Skeletal muscle cell (primary cell): ENCODE measurements around the gene SCGN.
A peak's percentile ranks its signal among the peaks of the same experiment; 100 is the strongest.

Experiments used
- DNase-seq: peaks from one replicate; pipeline ENCODE4 v3.0.0-alpha.2; 2010; ENCODE audit warnings: low read depth
- H3K4me3 ChIP-seq: 2 replicates; pipeline ENCODE4 v1.5.1; 2011; ENCODE audit warnings: low read depth, mild to moderate bottlenecking, control low read depth, low read length, moderate library complexity

The SCGN gene

DNA sequence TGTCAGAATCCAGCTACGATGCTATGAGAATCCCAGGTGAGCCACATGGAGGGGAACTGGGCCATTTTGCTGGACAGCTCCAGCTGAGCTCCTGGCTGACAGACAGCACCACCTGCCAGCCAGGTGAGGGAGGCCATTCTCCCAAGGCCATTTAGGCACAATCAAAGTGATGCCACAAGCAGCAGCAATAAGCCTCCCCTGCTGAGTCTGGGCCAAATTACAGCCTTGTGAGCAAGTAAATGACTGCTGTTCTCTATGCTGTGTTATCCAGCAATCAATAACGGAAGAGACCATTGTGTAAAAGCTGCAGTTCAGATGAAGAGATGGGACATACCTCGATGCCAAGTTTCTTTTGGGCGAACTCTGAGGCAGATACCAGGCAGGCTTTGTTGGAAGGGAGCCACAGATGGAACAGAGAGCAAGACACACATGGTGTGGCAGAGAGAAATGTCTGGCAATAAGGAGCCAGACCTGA lies 14.0 kb upstream of the SCGN start:
- no peak overlapping the region for H3K4me3 ChIP-seq
- DNase-seq = no peak

DNA sequence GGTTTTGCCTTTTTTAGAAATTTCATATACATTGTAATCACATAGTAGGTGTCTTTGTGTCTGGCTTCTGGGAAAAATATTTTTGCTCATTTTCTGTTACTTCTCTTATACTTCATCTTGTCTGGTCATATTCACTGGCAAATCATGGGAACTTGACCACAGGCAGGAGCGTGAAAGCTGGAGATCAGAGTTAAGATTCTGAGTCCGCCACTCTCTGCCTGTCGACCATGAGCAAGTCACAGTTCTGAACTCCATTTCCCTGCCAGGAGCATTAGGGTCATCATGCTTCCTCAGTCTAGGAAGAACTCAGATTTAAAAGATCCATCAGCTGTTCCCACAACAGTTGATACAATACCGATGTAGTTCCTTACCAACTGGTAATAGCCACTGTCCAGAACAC lies 12.4 kb upstream of the SCGN start:
- H3K4me3 ChIP-seq = no peak overlapping the region
- DNase-seq = no peak

DNA sequence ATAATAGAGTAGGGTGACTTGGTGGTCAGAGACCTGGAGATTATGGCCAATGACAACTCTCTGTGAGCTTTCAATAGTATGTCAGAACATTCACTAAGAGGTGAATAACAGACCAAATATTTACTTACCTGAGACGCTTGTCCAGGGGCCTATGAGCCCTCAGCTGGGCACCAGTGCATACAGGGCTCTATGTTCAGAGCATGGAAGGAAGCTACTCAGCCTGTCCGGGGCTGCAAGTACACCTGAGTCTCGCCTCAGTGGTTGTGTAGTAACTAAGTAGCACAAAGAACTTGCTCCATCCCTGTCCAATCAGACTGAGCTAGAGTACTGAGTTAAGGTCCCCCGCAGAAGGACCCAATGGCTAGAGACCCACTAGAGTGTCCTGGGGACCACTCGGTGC lies 11.6 kb upstream of the SCGN start:
- DNase-seq = no peak
- no peak overlapping the region for H3K4me3 ChIP-seq

DNA sequence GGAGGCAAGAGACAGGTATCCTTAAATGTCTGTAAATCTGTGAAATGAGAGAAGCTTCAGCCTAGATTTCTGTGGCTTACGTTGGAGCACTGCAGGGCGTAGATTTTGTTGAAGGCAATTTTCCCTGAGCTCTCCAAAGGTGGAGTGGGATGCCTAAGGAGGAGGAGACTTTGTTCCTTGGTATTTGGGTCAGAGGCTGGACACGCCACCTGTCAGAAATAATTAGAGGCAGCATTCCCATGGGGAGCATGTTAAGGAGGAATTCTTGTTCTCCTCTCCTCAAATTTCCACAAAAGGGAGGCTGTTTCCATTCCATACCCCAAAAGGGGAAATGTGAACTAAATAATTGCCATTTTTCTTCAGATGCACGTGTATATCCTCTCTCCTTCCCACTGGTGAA lies 11.1 kb upstream of the SCGN start:
- H3K4me3 ChIP-seq = no peak overlapping the region
- no peak for DNase-seq

DNA sequence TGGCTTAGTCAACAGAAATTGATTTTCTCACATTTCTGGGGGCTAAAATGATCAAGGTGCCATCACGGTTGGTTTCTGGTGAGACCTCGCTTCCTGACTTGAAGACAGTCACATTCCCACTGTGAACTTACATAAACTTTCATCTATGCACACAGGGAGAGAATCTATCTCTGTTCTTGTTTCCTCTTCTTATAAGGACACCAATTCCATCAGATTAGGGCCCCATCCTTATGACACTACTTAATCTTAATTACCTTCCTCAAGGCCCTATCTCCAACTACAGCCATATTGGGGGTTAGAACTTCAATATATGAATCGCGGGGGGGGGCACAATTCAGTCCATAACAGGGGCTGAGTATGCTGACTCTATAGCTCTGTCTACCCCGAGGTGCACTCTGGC lies 10.6 kb upstream of the SCGN start:
- no peak overlapping the region for H3K4me3 ChIP-seq
- no peak for DNase-seq

DNA sequence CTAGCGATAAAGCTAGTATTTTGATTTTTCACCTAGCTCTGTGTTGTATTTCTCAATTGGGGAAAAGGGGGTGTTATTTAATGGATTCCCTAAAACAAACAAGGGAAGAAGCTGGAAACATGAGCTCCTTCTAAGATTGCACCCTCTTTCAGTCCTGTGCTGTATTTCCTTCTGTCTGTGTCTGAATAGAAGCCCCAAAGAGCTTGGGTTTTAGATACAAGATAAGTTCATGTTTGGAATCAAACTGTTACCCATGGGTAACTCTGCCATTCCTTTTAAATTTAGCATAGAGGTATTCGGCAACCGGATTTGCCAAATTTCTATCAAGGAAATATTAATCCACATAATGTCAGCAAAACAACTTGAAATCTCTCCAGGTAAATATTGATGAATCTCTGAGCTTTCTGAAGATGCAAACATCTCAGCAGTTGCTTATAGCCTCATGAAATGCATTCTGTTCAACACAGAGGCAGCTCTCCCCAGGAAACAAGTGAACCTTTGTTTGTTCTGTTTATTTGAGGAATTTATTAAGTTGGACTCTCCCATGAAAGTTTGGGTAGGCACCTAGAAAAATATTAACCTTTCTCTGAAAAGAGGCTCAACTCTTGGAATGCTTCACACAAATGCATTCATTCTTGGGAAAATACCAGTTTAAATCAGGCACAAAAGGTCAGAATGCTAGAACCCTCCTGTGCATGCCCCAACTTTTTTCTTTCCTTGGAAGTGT lies 9.9 kb upstream of the SCGN start:
- DNase-seq = no peak
- no peak overlapping the region for H3K4me3 ChIP-seq

DNA sequence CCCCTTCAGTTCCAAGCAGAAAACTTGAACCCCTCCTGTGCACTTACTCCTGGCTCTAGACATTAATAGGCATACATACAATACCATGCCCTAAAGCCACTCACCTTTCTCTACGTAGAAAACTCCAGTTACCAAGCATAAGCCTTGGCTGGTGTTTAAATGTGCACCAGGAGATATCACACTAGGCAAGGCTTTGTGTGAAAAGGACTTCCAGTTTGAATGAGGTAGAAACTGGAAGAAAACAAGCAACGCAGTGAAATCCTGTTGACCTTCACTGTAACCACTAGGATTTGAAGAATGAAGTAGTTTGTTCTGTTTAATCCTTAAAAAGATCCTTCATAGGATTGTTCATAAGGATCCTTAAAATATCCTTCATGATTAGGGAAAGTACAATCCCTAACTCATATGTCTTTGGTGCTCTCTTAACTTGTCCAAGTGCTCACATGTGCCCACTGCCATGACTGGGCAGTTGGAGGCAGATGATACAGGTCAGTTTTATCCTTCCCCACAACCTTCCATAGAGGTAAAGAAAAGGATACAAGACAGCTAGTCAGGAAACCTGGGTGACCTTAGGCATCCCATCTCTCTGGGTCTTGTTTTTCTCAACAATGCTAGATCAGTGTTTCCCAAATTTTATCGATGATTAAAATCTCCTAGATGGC lies 9.2 kb upstream of the SCGN start:
- no peak overlapping the region for H3K4me3 ChIP-seq
- DNase-seq = no peak

DNA sequence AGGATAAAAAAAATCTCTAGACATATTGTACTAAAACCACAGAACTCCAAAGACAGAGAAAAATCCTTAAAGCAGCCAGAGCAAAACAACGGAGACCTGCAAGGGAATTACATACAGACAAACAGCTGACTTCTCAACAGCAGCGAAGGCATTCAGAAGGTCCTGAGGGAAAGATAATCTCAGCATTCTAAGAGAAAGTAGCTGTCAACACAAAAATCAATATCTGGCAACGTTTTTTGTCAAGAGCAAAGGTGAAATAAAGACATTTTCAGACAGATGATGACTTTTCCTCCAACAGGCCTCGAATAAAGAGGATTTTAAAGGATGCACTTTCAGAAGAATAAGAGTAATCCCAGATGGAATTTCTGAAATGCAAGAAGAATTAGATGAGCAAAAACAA lies 6.1 kb upstream of the SCGN start:
- DNase-seq = no peak
- no peak overlapping the region for H3K4me3 ChIP-seq

DNA sequence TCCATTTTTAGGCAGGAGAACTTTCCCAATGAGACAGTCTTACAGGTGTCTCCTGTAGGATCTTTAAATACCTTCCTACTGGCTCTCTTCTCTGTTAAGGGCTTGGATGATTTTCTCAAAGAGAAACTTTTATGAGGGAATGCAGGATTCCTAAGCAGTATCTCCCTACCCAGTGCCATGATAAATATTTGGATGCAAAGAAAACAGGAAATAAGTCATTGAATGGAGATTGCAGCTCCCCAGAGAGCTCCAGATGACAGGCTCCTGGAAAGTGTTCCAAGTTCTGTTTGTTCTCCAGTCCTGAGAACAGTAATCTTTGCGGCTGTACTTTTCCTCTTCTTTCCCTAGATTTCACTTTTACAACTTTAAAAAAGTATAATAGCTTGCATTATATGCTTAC lies 2.4 kb upstream of the SCGN start:
- no peak for DNase-seq

DNA sequence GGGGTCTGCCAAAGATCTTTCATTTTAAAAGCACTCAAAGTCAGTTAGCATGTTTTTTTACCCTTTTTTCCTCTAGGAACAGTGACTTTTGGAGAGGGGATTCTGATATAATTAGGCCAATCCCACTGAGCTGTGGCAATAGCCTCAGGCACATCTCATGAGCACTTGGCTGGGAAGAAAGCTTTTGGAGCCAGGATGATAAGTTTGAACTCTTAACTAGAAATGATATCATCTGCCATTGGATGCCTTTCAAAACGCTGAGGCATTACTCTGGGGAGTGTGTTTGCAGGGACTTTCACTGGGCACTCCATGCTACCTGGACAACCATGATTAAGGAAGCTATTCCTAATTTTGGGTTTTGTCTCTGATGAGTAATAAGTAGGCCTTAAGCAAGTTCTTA lies 3.7 kb downstream of the SCGN start:
- no peak for DNase-seq
- no peak overlapping the region for H3K4me3 ChIP-seq

More for the DNA sequence above, 2.4 kb upstream of the SCGN start:
- no peak overlapping the region for H3K4me3 ChIP-seq

DNA sequence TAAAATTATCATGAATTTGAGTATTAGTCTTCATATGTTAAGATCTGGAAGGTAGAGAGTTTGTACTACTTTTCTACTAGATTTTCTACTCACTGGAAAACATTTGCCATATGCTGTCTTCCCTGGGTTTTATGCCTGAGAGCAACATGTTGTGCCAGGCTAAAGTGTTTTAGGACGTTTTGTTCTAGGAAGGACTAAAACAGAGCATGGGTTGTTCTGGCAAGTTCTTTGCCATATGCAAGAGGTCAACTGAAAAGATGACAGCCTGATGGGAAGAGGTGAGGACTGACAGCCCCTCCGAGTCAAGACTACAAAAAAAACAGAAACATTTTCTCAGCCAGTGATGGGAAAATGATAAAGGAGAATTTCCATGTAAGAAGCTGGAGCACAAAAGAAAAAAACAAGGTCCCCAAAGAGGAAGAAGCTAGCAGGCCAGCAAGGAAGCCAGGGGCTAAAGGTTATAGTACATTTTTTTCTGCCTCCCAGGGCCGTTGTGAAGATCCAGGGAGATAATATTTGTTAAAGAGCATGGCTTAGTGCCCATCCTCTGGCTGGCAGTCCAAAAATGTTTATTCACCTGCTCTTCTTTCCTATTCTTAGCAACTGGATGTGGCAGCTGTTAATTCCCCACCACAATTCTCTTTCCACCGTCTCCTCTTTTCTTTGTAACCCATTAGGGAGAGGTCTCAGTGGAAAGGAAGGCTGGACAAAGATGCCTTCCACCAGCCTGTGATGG lies 7.8 kb downstream of the SCGN start:
- DNase-seq = no peak
- no peak overlapping the region for H3K4me3 ChIP-seq

DNA sequence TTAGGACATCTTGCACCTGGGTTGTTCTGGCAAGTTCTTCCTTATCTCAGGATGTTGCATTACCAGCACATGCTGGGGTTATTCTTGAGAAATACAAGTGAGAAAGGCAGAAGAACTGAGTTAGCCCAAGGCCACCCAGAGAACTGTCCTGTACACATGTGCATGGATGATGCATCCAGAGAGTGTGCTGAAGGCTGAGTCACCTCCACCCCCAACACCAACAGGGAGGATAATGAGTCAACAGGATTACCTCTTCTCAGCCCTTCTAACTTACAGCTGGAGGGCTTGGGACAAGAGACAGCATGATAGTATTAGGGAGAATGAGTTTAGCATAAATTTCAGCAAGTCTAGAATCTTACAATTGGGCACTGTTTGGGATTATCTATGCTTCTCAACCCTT lies 8.5 kb downstream of the SCGN start:
- no peak overlapping the region for H3K4me3 ChIP-seq
- DNase-seq = peak; percentile 46

DNA sequence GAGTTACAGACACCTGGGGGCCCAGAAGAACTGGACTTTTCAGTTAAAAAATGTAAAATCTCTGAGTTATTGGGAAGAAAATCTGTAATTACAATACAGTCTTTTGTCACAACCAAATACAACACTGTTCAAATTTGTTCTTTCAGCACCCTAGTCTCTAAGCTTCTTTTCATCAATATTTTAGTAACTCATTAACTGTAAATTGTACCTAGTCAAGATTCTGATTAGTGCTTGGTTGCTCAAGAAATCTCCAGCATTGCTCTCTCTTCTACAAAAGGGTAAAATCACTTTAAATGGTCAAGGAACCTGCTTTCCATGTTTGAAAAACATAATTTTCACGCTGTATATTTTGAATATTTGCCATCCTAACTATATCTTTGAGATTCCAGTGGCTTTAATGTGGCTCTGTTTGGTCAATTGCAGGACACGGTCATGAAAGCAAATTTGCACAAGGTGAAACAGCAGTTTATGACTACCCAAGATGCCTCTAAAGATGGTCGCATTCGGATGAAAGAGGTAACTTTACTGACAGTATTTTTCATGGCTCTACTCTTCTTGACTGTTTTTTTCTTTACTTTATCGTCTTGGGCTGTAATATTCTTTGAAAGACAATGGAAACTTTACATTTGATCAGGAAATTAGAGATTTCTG lies 9.2 kb downstream of the SCGN start:
- no peak overlapping the region for H3K4me3 ChIP-seq
- no peak for DNase-seq

DNA sequence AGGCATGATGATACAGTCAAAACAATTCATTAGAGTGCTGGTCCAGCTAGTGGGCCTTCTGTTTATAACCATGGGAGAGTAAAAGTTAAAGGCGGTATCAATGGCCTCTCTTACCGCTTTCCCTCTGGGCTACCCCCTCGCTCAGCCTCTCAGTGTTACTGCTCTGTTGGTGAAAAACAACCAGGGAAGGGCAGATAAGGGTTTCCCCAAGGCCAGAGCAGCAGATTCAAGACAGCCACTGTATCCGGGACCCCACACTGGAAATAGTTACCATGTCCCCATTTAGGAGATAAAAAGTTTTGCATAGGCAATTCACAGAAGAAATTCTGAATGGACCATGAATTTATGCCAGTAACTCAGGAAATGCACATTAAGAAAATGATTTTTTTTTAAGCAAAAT lies 13.4 kb downstream of the SCGN start:
- no peak for DNase-seq
- no peak overlapping the region for H3K4me3 ChIP-seq

DNA sequence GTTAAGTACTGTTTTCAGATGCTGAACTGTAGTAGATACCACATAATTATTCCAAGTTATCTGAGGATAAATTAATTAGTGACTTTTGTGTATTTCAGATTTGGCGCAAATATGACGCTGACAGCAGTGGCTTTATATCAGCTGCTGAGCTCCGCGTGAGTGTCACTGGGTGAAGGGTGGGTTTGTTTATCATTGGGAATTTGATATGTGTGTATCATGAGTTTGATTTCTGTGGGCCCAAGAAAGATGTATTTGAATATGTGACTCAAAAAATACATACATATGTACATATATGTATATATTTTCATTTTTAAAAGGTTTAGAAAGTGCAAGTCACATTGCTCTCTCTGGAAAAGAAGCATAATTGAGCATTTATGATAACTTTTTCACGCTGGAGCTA lies 17.4 kb downstream of the SCGN start:
- no peak for DNase-seq
- H3K4me3 ChIP-seq = no peak overlapping the region

DNA sequence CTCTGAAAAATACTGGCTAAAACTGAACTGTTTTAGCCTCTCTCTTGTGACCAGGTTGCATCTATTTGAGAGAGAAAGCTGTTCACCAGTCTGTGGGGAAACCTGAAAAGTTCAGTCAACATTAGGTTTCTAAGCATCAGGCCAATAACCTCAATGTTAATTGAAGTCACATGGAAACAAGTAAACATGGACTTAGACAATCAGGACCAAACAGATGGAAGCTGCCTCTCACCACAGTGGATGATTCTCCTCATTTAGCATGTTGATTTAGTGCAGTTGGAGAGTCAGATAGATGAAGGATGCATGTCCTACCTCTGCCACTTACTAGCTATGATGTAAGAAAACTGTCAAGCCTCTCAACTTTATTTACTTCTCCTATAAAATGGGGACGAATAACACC lies 18.2 kb downstream of the SCGN start:
- no peak overlapping the region for H3K4me3 ChIP-seq
- DNase-seq = no peak

DNA sequence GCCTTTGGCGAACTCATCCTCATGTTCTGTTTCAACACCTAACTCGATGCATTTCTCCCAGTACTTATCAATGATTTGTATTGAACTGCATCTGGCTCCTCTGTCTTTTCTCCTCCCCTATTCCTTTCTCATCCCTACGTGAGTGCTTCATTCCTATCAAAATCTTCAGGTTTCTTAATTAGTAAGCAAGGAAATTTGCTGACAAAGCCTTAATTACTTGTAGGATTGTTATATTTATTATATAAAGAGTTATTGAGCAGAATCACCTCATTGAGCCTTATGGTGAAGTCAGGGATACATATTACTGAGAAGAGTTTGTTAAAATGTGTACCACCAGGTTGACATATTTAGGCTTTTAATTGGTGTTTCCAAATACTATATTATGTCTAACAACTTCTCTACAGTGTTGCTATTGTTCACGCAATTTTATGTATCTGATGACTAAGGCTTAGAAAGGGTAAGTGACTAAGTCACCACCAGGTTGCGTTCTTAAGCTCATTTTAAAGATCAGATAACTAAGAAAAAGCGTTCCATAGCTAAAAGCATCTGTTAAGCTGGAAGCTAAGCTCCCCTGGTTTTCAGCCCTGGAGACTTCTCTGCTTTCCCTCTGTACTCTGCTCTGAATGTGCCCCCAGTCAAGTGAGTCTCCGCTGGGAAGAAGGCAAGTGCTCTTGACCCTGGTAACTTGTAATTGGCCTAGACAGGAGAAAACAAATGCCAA lies 18.9 kb downstream of the SCGN start:
- no peak overlapping the region for H3K4me3 ChIP-seq
- no peak for DNase-seq

DNA sequence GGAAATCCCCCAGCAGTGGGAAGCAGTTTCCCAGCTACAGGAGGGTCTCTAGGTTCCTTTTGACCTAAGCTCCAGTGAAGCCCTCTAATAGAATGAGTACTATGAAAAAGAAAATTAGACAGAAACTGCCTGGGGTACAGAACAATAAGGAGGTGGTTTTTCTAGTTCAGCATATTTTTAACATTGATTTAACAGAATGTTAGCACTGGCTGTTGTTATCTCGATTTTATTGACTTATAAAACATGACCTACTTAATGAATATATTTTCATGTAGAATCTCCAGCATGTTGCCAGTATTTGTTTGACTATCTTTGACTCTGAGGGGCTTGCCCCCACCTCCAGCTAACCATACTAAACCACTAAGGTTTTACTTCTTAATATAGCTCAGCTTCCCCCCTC lies 19.6 kb downstream of the SCGN start:
- DNase-seq = no peak
- no peak overlapping the region for H3K4me3 ChIP-seq

DNA sequence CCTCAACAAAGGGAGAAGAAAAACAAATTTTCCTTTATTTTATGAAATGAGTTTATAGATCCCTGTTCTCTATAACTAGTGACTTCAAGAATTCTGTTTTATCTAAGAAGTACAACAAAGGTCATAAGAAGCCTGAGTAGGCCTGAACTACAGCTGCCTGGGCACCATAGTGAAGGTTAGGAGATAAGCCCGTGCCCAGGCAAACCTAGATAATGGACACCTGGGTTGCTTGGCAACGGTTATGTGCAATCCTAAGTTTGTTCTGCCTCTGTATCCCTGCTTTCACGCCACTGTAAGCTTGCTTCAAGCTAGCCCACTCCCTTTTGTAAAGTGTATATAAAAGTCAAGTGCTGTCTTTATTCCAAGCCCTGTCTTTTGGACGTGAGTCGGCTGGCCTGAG lies 23.2 kb downstream of the SCGN start:
- no peak overlapping the region for H3K4me3 ChIP-seq
- DNase-seq = no peak

DNA sequence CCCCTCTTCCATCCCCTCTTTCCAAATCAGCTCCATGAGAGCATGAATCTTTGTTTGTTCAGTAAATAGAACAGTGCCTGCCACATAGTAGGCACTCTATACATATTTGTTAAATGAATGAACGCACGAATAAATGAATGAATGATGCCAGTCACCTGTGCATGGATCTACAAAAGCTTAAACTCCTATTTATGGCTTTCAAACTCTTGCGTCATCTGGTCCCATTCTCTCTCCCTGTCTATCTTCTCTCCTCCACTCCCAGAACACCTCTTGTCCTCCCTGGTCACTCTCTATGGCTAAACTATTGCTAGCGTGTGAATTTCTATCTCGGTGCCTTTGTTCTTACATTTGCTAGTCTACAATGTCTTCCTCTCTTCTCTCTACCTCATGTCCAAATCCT lies 24.8 kb downstream of the SCGN start:
- no peak for DNase-seq
- no peak overlapping the region for H3K4me3 ChIP-seq
